ENCODE data around the gene FGF16. TPM values are rescaled to one million over a fixed set of nuclear protein-coding genes. Genes with fewer than 3 reads are reported as not detected.

Gene FGF16
- total RNA-seq, 1 donor from 2014 or later = not detected

- Histone ChIP-seq H3K4me3 (ENCODE audit: insufficient read depth, low read depth, low read length) (no peak overlapping the region), H3K9me3 (ENCODE audit: insufficient read depth, low read depth, low read length) (no peaks in the 10 kb centered on the region), H3K27ac (ENCODE audit: low read depth, low read length) (peak overlapping the region; percentile 50), H3K4me2 (ENCODE audit: low read length) (peak overlapping the region; percentile 39), H3K36me3 (ENCODE audit: insufficient read depth, low read length) (no peaks in the 10 kb centered on the region), H2AFZ (ENCODE audit: low read depth, low read length) (no peak overlapping the region), H3K27me3 (ENCODE audit: insufficient read depth, low read length) (no peaks in the 10 kb centered on the region), H3K4me1 (ENCODE audit: insufficient read depth, low read length) (peaks cover 16% of the 10 kb centered on the region), H4K20me1 (ENCODE audit: insufficient read depth, low read length) (no peaks in the 10 kb centered on the region), H3K9ac (ENCODE audit: low read length) (no peak overlapping the region), H3K79me2 (ENCODE audit: insufficient read depth, low read length) (no peaks in the 10 kb centered on the region)
- DNase-seq (ENCODE audit: low read depth) (peak; percentile 60), FAIRE-seq (peak; percentile 13)
- no peak overlapping the region for H3K4me3 Mint-ChIP-seq (ENCODE audit: unreplicated experiment)
- H3K4me1 Mint-ChIP-seq (ENCODE audit: low read depth, unreplicated experiment) = peaks cover 4% of the 10 kb centered on the region
- no peaks in the 10 kb centered on the region for H3K27me3 Mint-ChIP-seq (ENCODE audit: low read depth, unreplicated experiment)
- TF ChIP-seq EZH2 (IDR thresholded peaks at IDR 0.05; ENCODE audit: insufficient read depth, low read length) (no peak), CTCF (IDR thresholded peaks at IDR 0.05; ENCODE audit: insufficient read depth, low read depth, low read length) (no peak)
- no peak overlapping the region for H3K27ac Mint-ChIP-seq (ENCODE audit: unreplicated experiment)
- no peaks in the 10 kb centered on the region for H3K36me3 Mint-ChIP-seq (ENCODE audit: low read depth, unreplicated experiment)
- H3K9me3 Mint-ChIP-seq (ENCODE audit: unreplicated experiment) = peaks cover 2% of the 10 kb centered on the region
These were observed 20.4 kb upstream of the FGF16 start for GRCh38 chrX:77426811-77427210.

- no peaks in the 10 kb centered on the region for H4K20me1 ChIP-seq (ENCODE audit: insufficient read depth, low read length)
- no peaks in the 10 kb centered on the region for H3K36me3 Mint-ChIP-seq (ENCODE audit: low read depth, unreplicated experiment)
These were observed 19.6 kb upstream of the FGF16 start for GRCh38 chrX:77427611-77428010.

More at GRCh38 chrX:77427611-77428010, 19.6 kb upstream of the FGF16 start:
- Mint-ChIP-seq H3K27me3 (ENCODE audit: low read depth, unreplicated experiment) (no peaks in the 10 kb centered on the region), H3K27ac (ENCODE audit: unreplicated experiment) (no peak overlapping the region), H3K9me3 (ENCODE audit: unreplicated experiment) (peaks cover 2% of the 10 kb centered on the region), H3K4me3 (ENCODE audit: unreplicated experiment) (no peak overlapping the region), H3K4me1 (ENCODE audit: low read depth, unreplicated experiment) (no peaks in the 10 kb centered on the region)
- Histone ChIP-seq H3K4me3 (ENCODE audit: insufficient read depth, low read depth, low read length) (no peak overlapping the region), H3K4me1 (ENCODE audit: insufficient read depth, low read length) (peaks cover 16% of the 10 kb centered on the region), H3K36me3 (ENCODE audit: insufficient read depth, low read length) (no peaks in the 10 kb centered on the region), H3K79me2 (ENCODE audit: insufficient read depth, low read length) (no peaks in the 10 kb centered on the region), H3K27ac (ENCODE audit: low read depth, low read length) (peak overlapping the region; percentile 50), H3K9me3 (ENCODE audit: insufficient read depth, low read depth, low read length) (no peaks in the 10 kb centered on the region), H3K27me3 (ENCODE audit: insufficient read depth, low read length) (no peaks in the 10 kb centered on the region), H2AFZ (ENCODE audit: low read depth, low read length) (no peak overlapping the region), H3K9ac (ENCODE audit: low read length) (no peak overlapping the region), H3K4me2 (ENCODE audit: low read length) (no peak overlapping the region)
- TF ChIP-seq EZH2 (IDR thresholded peaks at IDR 0.05; ENCODE audit: insufficient read depth, low read length) = no peak
- no peak for TF ChIP-seq CTCF (IDR thresholded peaks at IDR 0.05; ENCODE audit: insufficient read depth, low read depth, low read length)
- DNase-seq (ENCODE audit: low read depth) (no peak), FAIRE-seq (no peak)

Data from astrocyte (in vitro differentiated cells and primary cell).